GM23338 (cell line): ENCODE measurements around the gene NEK11. TPM values are rescaled to one million over a fixed set of nuclear protein-coding genes. Genes with fewer than 3 reads are reported as not detected.
A peak's percentile ranks its signal among the peaks of the same experiment; 100 is the strongest.

Source experiments
- ATAC-seq: fragments of 200-7000 bp; cut with Tn5 transposase; 3 replicates; pipeline ENCODE4 v1.9.1; 2020
- DNase-seq: peaks from one replicate; pipeline ENCODE4 v3.0.0-alpha.2; 2015; ENCODE audit warnings: low spot score
- H2AFZ ChIP-seq: fragments of 200-600 bp; sonication (generic); 2 replicates; pipeline ENCODE4 v1.8.0; 2016; ENCODE audit warnings: antibody characterized with exemption, mild to moderate bottlenecking, moderate library complexity
- H3F3A ChIP-seq: fragments of 200-600 bp; sonication (generic); replicated peaks from 2 replicates; pipeline ENCODE4 v1.8.0; 2017; ENCODE audit warnings: antibody characterized with exemption, mixed run types, low read depth
- H3K27ac ChIP-seq: fragments of 200-600 bp; sonication (generic); 2 replicates; pipeline ENCODE4 v1.6.1; 2016; ENCODE audit warnings: low read depth
- H3K27me3 ChIP-seq: fragments of 200-600 bp; sonication (generic); 2 replicates; pipeline ENCODE4 v1.8.0; 2016; ENCODE audit warnings: mild to moderate bottlenecking, mixed run types, moderate library complexity; ENCODE audit not compliant: insufficient read depth
- H3K36me3 ChIP-seq: fragments of 200-600 bp; sonication (generic); 2 replicates; pipeline ENCODE4 v1.8.0; 2016; ENCODE audit warnings: mild to moderate bottlenecking; ENCODE audit not compliant: insufficient read depth
- H3K4me1 ChIP-seq: fragments of 200-600 bp; sonication (generic); 2 replicates; pipeline ENCODE4 v1.8.0; 2016; ENCODE audit warnings: mild to moderate bottlenecking, moderate library complexity; ENCODE audit not compliant: insufficient read depth
- H3K4me2 ChIP-seq: fragments of 200-600 bp; sonication (generic); 2 replicates; pipeline ENCODE4 v1.7.1; 2017; ENCODE audit warnings: mixed run types
- H3K4me3 ChIP-seq: fragments of 200-600 bp; sonication (generic); 2 replicates; pipeline ENCODE4 v1.6.1; 2016; ENCODE audit warnings: mixed run types
- H3K79me2 ChIP-seq: fragments of 200-600 bp; sonication (generic); replicated peaks from 2 replicates; pipeline ENCODE4 v1.8.0; 2017; ENCODE audit warnings: mild to moderate bottlenecking; ENCODE audit not compliant: insufficient read depth
- H3K9me2 ChIP-seq: fragments of 200-600 bp; sonication (generic); 2 replicates; pipeline ENCODE4 v1.8.0; 2017; ENCODE audit not compliant: insufficient read depth
- H4K20me1 ChIP-seq: fragments of 200-600 bp; sonication (generic); replicated peaks from 2 replicates; pipeline ENCODE4 v1.8.0; 2017; ENCODE audit warnings: mild to moderate bottlenecking; ENCODE audit not compliant: insufficient read depth
- H3K27ac Mint-ChIP-seq: 2 replicates; pipeline ENCODE4 v1.8.0; 2020; ENCODE audit warnings: inconsistent platforms, mild to moderate bottlenecking, moderate library complexity, mixed read lengths
- H3K27me3 Mint-ChIP-seq: 3 replicates; pipeline ENCODE4 v1.8.0; 2022; ENCODE audit warnings: low read depth, mild to moderate bottlenecking, moderate library complexity, mixed read lengths, inconsistent platforms; ENCODE audit not compliant: insufficient read depth, poor library complexity
- H3K36me3 Mint-ChIP-seq: 3 replicates; pipeline ENCODE4 v1.8.0; 2021; ENCODE audit warnings: low read depth, mild to moderate bottlenecking, inconsistent platforms, moderate library complexity, mixed read lengths
- H3K4me1 Mint-ChIP-seq: 3 replicates; pipeline ENCODE4 v1.8.0; 2020; ENCODE audit warnings: mild to moderate bottlenecking, inconsistent platforms, mixed read lengths
- H3K4me3 Mint-ChIP-seq: 3 replicates; pipeline ENCODE4 v1.8.0; 2021; ENCODE audit warnings: moderate library complexity, mild to moderate bottlenecking, inconsistent platforms, mixed read lengths
- H3K9me3 Mint-ChIP-seq: 3 replicates; pipeline ENCODE4 v1.8.0; 2020; ENCODE audit warnings: moderate library complexity, mild to moderate bottlenecking, inconsistent platforms, mixed read lengths
- CREB1 ChIP-seq: fragments of 250-450 bp; sonication (Bioruptor Pico); IDR thresholded peaks from 2 replicates; pipeline ENCODE4 v1.5.0; 2020; ENCODE audit warnings: low read depth, mild to moderate bottlenecking, moderate library complexity
- EZH2 ChIP-seq: fragments of 200-600 bp; sonication (generic); IDR thresholded peaks from one replicate; pipeline ENCODE4 v1.8.0; 2017; ENCODE audit warnings: antibody characterized with exemption, mild to moderate bottlenecking, low read depth; ENCODE audit not compliant: unreplicated experiment
- EZH2phosphoT487 ChIP-seq: fragments of 200-600 bp; sonication (generic); IDR thresholded peaks from one replicate; pipeline ENCODE4 v1.8.1; 2018; ENCODE audit warnings: antibody characterized with exemption; ENCODE audit not compliant: unreplicated experiment
- NANOG ChIP-seq: IDR thresholded peaks from 2 replicates; pipeline ENCODE4 v1.6.1; 2016; ENCODE audit warnings: antibody characterized with exemption, borderline replicate concordance
- REST ChIP-seq: IDR thresholded peaks from one replicate; pipeline ENCODE4 v1.6.1; 2018; ENCODE audit warnings: antibody characterized with exemption; ENCODE audit not compliant: unreplicated experiment
- ZNF114 ChIP-seq: fragments of 250-450 bp; sonication (Bioruptor Pico); IDR thresholded peaks from 2 replicates; pipeline ENCODE4 v1.5.0; 2020; ENCODE audit warnings: mild to moderate bottlenecking, moderate library complexity
- ZNF331 ChIP-seq: fragments of 250-450 bp; sonication (Bioruptor Pico); IDR thresholded peaks from 2 replicates; pipeline ENCODE4 v1.5.0; 2020; ENCODE audit warnings: low read depth, mild to moderate bottlenecking, moderate library complexity
- polyA plus RNA-seq: library from polyadenylated mRNA; unstranded; fragments of >200 nt; fragmentation: Nextera tagmentation; extraction: Ambion mirVana; gene quantifications from 2 replicates; pipeline ENCODE4 v1.2.1, GENCODE V29; 2016
- total RNA-seq: library from RNA; depleted of rRNA; stranded (reverse); fragments of >200 nt; shearing (Covaris generic); gene quantifications from 2 replicates; pipeline ENCODE4 v1.2.3, GENCODE V29; 2014
- TF ChIP-seq, protein P1 (sequence below): fragments of 250-450 bp; sonication (Bioruptor Pico); IDR thresholded peaks from 2 replicates; pipeline ENCODE4 v1.5.0; 2020; ENCODE audit warnings: mild to moderate bottlenecking, moderate library complexity
- TF ChIP-seq, protein P2 (sequence below), 2 experiments: fragments of 200-600 bp in 1 of 2; sonication (generic) in 1 of 2; conservative IDR thresholded peaks; 2 replicates each; pipeline versions ENCODE4 v1.5.1 to v1.6.1; 2016 to 2017; ENCODE audit warnings: antibody characterized with exemption in 2 of 2, low read depth in 2 of 2, mild to moderate bottlenecking in 2 of 2, moderate library complexity in 1 of 2

NEK11 gene
- total and polyA plus RNA-seq, 2 experiments from 2014 or later: 0.80 to 1.1 TPM

GRCh38 chr3:130992344-130992743 is 34.3 kb upstream of the NEK11 start (continued):
- TF ChIP-seq, protein P1, sequence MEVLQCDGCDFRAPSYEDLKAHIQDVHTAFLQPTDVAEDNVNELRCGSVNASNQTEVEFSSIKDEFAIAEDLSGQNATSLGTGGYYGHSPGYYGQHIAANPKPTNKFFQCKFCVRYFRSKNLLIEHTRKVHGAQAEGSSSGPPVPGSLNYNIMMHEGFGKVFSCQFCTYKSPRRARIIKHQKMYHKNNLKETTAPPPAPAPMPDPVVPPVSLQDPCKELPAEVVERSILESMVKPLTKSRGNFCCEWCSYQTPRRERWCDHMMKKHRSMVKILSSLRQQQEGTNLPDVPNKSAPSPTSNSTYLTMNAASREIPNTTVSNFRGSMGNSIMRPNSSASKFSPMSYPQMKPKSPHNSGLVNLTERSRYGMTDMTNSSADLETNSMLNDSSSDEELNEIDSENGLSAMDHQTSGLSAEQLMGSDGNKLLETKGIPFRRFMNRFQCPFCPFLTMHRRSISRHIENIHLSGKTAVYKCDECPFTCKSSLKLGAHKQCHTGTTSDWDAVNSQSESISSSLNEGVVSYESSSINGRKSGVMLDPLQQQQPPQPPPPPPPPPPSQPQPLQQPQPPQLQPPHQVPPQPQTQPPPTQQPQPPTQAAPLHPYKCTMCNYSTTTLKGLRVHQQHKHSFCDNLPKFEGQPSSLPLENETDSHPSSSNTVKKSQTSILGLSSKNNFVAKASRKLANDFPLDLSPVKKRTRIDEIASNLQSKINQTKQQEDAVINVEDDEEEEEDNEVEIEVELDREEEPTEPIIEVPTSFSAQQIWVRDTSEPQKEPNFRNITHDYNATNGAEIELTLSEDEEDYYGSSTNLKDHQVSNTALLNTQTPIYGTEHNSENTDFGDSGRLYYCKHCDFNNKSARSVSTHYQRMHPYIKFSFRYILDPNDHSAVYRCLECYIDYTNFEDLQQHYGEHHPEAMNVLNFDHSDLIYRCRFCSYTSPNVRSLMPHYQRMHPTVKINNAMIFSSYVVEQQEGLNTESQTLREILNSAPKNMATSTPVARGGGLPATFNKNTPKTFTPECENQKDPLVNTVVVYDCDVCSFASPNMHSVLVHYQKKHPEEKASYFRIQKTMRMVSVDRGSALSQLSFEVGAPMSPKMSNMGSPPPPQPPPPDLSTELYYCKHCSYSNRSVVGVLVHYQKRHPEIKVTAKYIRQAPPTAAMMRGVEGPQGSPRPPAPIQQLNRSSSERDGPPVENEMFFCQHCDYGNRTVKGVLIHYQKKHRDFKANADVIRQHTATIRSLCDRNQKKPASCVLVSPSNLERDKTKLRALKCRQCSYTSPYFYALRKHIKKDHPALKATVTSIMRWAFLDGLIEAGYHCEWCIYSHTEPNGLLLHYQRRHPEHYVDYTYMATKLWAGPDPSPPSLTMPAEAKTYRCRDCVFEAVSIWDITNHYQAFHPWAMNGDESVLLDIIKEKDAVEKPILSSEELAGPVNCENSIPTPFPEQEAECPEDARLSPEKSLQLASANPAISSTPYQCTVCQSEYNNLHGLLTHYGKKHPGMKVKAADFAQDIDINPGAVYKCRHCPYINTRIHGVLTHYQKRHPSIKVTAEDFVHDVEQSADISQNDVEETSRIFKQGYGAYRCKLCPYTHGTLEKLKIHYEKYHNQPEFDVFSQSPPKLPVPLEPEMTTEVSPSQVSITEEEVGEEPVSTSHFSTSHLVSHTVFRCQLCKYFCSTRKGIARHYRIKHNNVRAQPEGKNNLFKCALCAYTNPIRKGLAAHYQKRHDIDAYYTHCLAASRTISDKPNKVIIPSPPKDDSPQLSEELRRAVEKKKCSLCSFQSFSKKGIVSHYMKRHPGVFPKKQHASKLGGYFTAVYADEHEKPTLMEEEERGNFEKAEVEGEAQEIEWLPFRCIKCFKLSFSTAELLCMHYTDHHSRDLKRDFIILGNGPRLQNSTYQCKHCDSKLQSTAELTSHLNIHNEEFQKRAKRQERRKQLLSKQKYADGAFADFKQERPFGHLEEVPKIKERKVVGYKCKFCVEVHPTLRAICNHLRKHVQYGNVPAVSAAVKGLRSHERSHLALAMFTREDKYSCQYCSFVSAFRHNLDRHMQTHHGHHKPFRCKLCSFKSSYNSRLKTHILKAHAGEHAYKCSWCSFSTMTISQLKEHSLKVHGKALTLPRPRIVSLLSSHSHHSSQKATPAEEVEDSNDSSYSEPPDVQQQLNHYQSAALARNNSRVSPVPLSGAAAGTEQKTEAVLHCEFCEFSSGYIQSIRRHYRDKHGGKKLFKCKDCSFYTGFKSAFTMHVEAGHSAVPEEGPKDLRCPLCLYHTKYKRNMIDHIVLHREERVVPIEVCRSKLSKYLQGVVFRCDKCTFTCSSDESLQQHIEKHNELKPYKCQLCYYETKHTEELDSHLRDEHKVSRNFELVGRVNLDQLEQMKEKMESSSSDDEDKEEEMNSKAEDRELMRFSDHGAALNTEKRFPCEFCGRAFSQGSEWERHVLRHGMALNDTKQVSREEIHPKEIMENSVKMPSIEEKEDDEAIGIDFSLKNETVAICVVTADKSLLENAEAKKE (CRISPR knock-in tag): no peak
- no peak for TF ChIP-seq ZNF114 (CRISPR knock-in tag)
- TF ChIP-seq NANOG: no peak

DNA sequence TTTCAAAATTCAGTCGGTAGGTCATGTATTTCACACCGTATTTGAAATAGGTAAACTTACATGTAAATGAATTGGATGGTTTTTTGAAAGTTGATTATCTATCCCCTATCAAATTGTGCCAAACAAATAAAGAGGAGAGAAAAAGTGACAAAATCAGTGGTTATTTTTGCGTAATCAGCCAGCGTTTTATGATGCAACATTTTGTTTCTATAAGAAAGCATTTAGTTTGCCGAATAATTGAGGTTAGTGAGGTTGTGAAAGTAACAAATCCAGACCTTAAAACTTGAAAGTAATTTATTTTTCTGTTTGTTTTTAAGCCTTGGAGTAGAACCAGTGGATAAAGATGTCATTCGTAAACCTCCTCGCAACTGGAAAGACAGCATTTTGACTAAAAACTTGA is 29.4 kb upstream of the NEK11 start:
- H3K27me3 Mint-ChIP-seq: no peaks in the 10 kb centered on the region
- H3K36me3 ChIP-seq: peaks cover 25% of the 10 kb centered on the region; the same call in 1 of the 2 replicates
- H3K27ac Mint-ChIP-seq: 0 out of 2 replicates have a peak overlapping the region, but pooled peaks have one; percentile 10
- H3K4me2 ChIP-seq: no peak overlapping the region
- no peaks in the 10 kb centered on the region for H3K9me3 Mint-ChIP-seq
- H3K36me3 Mint-ChIP-seq: peaks cover 10% of the 10 kb centered on the region; the same call in 2 of the 3 replicates
- no peaks in the 10 kb centered on the region for H3K27me3 ChIP-seq
- no peaks in the 10 kb centered on the region for H3F3A ChIP-seq
- TF ChIP-seq ZNF331 (no peak), REST (no peak), NANOG (no peak), EZH2phosphoT487 (no peak), EZH2 (no peak), CREB1 (CRISPR knock-in tag) (no peak)
- TF ChIP-seq, protein P2, sequence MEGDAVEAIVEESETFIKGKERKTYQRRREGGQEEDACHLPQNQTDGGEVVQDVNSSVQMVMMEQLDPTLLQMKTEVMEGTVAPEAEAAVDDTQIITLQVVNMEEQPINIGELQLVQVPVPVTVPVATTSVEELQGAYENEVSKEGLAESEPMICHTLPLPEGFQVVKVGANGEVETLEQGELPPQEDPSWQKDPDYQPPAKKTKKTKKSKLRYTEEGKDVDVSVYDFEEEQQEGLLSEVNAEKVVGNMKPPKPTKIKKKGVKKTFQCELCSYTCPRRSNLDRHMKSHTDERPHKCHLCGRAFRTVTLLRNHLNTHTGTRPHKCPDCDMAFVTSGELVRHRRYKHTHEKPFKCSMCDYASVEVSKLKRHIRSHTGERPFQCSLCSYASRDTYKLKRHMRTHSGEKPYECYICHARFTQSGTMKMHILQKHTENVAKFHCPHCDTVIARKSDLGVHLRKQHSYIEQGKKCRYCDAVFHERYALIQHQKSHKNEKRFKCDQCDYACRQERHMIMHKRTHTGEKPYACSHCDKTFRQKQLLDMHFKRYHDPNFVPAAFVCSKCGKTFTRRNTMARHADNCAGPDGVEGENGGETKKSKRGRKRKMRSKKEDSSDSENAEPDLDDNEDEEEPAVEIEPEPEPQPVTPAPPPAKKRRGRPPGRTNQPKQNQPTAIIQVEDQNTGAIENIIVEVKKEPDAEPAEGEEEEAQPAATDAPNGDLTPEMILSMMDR (conservative IDR thresholded peaks at IDR 0.05; ENCODE audit: low read depth in 2 of 2): no peak
- H3K4me3 Mint-ChIP-seq: no peak overlapping the region
- H3K79me2 ChIP-seq: no peaks in the 10 kb centered on the region
- DNase-seq (no peak), ATAC-seq (no peak)
- no peaks in the 10 kb centered on the region for H3K4me1 Mint-ChIP-seq
- no peak overlapping the region for H3K27ac ChIP-seq
- H4K20me1 ChIP-seq: no peaks in the 10 kb centered on the region
- no peaks in the 10 kb centered on the region for H3K9me2 ChIP-seq
- no peak overlapping the region for H3K4me3 ChIP-seq
- no peaks in the 10 kb centered on the region for H3K4me1 ChIP-seq
- H2AFZ ChIP-seq: no peak overlapping the region
